SK-N-SH (cell line): ENCODE measurements around the gene BAZ1B. TPM values are rescaled to one million over a fixed set of nuclear protein-coding genes. Genes with fewer than 3 reads are reported as not detected.

ENCODE experiments used
- CTCF ChIA-PET: fragments of 300-600, 350-600 bp; formaldehyde crosslinking; extraction: SDS; loops from one replicate; lab custom pipeline; 2021; lab: Yijun Ruan, JAX
- POLR2A ChIA-PET: fragments of 350-600 bp; sonication (Branson Sonifier 250); formaldehyde crosslinking; extraction: SDS; loops from one replicate; lab custom pipeline; 2020; ENCODE audit warnings: antibody characterized with exemption, inconsistent platforms; lab: Yijun Ruan, JAX
- DNase-seq: peaks from one replicate; pipeline ENCODE4 v3.0.0; 2012
- H2AFZ ChIP-seq: fragments of 200-600 bp; sonication (generic); 2 replicates; pipeline ENCODE4 v1.8.1; 2016; ENCODE audit warnings: antibody characterized with exemption, mild to moderate bottlenecking, low read depth
- H3F3A ChIP-seq: fragments of 200-600 bp; sonication (generic); replicated peaks from 2 replicates; pipeline ENCODE3; 2016; ENCODE audit warnings: antibody characterized with exemption, mild to moderate bottlenecking; ENCODE audit not compliant: insufficient read depth
- H3K27ac ChIP-seq, 2 experiments: fragments of 200-500 bp in 1 of 2; fragments of 200-600 bp in 1 of 2; sonication (Bioruptor generic) in 1 of 2; sonication (generic), shearing (Covaris generic) in 1 of 2; 2 replicates each; pipeline versions ENCODE4 v1.5.1 to v1.6.1; 2014 to 2016; ENCODE audit warnings: low read depth in 2 of 2, inconsistent platforms in 1 of 2, low read length in 1 of 2, mild to moderate bottlenecking in 1 of 2, mixed read lengths in 1 of 2
- H3K27me3 ChIP-seq: fragments of 200-600 bp; sonication (generic), shearing (Covaris generic); 2 replicates; pipeline ENCODE4 v1.6.1; 2016; ENCODE audit warnings: mixed run types; ENCODE audit not compliant: insufficient read depth
- H3K36me3 ChIP-seq, 2 experiments: fragments of 200-500 bp in 1 of 2; fragments of 200-600 bp in 1 of 2; sonication (Bioruptor generic) in 1 of 2; sonication (generic) in 1 of 2; replicated peaks in 1 of 2; 2 replicates each; pipeline versions ENCODE3 to v1.5.1; 2014 to 2016; ENCODE audit warnings: low read length in 1 of 2, mild to moderate bottlenecking in 1 of 2; ENCODE audit not compliant: insufficient read depth in 2 of 2, control insufficient read depth in 1 of 2
- H3K4me1 ChIP-seq, 2 experiments: fragments of 200-500 bp in 1 of 2; fragments of 200-600 bp in 1 of 2; sonication (Bioruptor generic) in 1 of 2; sonication (generic), shearing (Covaris generic) in 1 of 2; 2 replicates each; pipeline versions ENCODE4 v1.5.1 to v1.6.1; 2014 to 2016; ENCODE audit warnings: low read depth in 1 of 2, low read length in 1 of 2, mixed run types in 1 of 2; ENCODE audit not compliant: insufficient read depth in 2 of 2, control insufficient read depth in 1 of 2
- H3K4me2 ChIP-seq: fragments of 200-600 bp; sonication (generic), shearing (Covaris generic); 2 replicates; pipeline ENCODE4 v1.6.1; 2017; ENCODE audit warnings: mixed run types
- H3K4me3 ChIP-seq, 2 experiments: fragments of 200-500 bp in 1 of 2; fragments of 200-600 bp in 1 of 2; sonication (Bioruptor generic) in 1 of 2; sonication (generic), shearing (Covaris generic) in 1 of 2; 2 replicates each; pipeline versions ENCODE4 v1.5.1 to v1.8.1; 2014 to 2016; ENCODE audit warnings: low read depth in 2 of 2, inconsistent platforms in 1 of 2, low read length in 1 of 2, mild to moderate bottlenecking in 1 of 2, mixed read lengths in 1 of 2, moderate library complexity in 1 of 2
- H3K79me2 ChIP-seq: fragments of 200-600 bp; sonication (generic); 2 replicates; pipeline ENCODE4 v1.8.1; 2017; ENCODE audit warnings: mild to moderate bottlenecking; ENCODE audit not compliant: insufficient read depth
- H3K9ac ChIP-seq: fragments of 200-600 bp; sonication (generic); 2 replicates; pipeline ENCODE4 v1.6.1; 2017; ENCODE audit warnings: mixed run types
- H3K9me2 ChIP-seq: fragments of 200-600 bp; sonication (generic); 2 replicates; pipeline ENCODE4 v1.6.1; 2017; ENCODE audit warnings: mixed run types
- H3K9me3 ChIP-seq: fragments of 200-600 bp; sonication (generic); 2 replicates; pipeline ENCODE4 v1.6.1; 2017; ENCODE audit warnings: mixed run types, mild to moderate bottlenecking, moderate library complexity
- H4K20me1 ChIP-seq: fragments of 200-600 bp; sonication (generic); 2 replicates; pipeline ENCODE4 v1.6.1; 2017; ENCODE audit warnings: mild to moderate bottlenecking, mixed run types; ENCODE audit not compliant: insufficient read depth
- CHD2 ChIP-seq: fragments of 150-350 bp; IDR thresholded peaks from 2 replicates; pipeline ENCODE4 v1.6.1; 2018; ENCODE audit warnings: low read length; ENCODE audit not compliant: partially characterized antibody
- EZH2phosphoT487 ChIP-seq: fragments of 200-600 bp; sonication (generic); IDR thresholded peaks from 2 replicates; pipeline ENCODE4 v1.6.1; 2017; ENCODE audit warnings: low read depth, mixed run types, mild to moderate bottlenecking, antibody characterized with exemption, moderate library complexity, borderline replicate concordance
- FOSL2 ChIP-seq: IDR thresholded peaks from 2 replicates; pipeline ENCODE4 v1.4.0; 2012; ENCODE audit warnings: low read depth, mild to moderate bottlenecking, moderate library complexity, borderline replicate concordance
- FOXM1 ChIP-seq: IDR thresholded peaks from 2 replicates; pipeline ENCODE4 v1.4.0; 2012; ENCODE audit warnings: low read depth, mild to moderate bottlenecking
- GATA2 ChIP-seq: sonication (generic); formaldehyde crosslinking; IDR thresholded peaks from 2 replicates; pipeline ENCODE4 v1.5.0; 2020; ENCODE audit warnings: mild to moderate bottlenecking, missing genetic modification reagents
- MAX ChIP-seq: IDR thresholded peaks from 2 replicates; pipeline ENCODE4 v1.4.0; 2012; ENCODE audit warnings: low read depth
- MEF2A ChIP-seq: IDR thresholded peaks from 2 replicates; pipeline ENCODE4 v1.4.0; 2012; ENCODE audit warnings: low read depth, borderline replicate concordance
- MXI1 ChIP-seq: IDR thresholded peaks from 2 replicates; pipeline ENCODE4 v1.6.1; 2012; ENCODE audit warnings: mild to moderate bottlenecking, low read depth, low read length, improper control_type of control experiment
- NFIC ChIP-seq: IDR thresholded peaks from 2 replicates; pipeline ENCODE4 v1.4.0; 2012; ENCODE audit warnings: borderline replicate concordance
- NRF1 ChIP-seq: IDR thresholded peaks from 2 replicates; pipeline ENCODE4 v1.6.1; 2012; ENCODE audit warnings: low read depth, mild to moderate bottlenecking, low read length
- PBX3 ChIP-seq: IDR thresholded peaks from 2 replicates; pipeline ENCODE4; 2012
- POLR2AphosphoS5 ChIP-seq: IDR thresholded peaks from 2 replicates; pipeline ENCODE4 v1.6.1; 2012; ENCODE audit warnings: low read depth, low read length
- RAD21 ChIP-seq: IDR thresholded peaks from 2 replicates; pipeline ENCODE4 v1.6.1; 2012; ENCODE audit warnings: mild to moderate bottlenecking, low read length
- RCOR1 ChIP-seq: fragments of 150-350 bp; IDR thresholded peaks from 2 replicates; pipeline ENCODE4 v1.6.1; 2017; ENCODE audit warnings: antibody characterized with exemption, low read length
- RFX5 ChIP-seq: IDR thresholded peaks from 2 replicates; pipeline ENCODE4 v1.6.1; 2012; ENCODE audit warnings: mild to moderate bottlenecking, improper control_type of control experiment, low read length
- SMC3 ChIP-seq: IDR thresholded peaks from 2 replicates; pipeline ENCODE4 v1.6.1; 2012; ENCODE audit warnings: low read depth, low read length, improper control_type of control experiment
- TAF1 ChIP-seq: IDR thresholded peaks from 2 replicates; pipeline ENCODE4 v1.6.1; 2012; ENCODE audit warnings: low read depth, mild to moderate bottlenecking, low read length, moderate library complexity, borderline replicate concordance
- TCF12 ChIP-seq: IDR thresholded peaks from 2 replicates; pipeline ENCODE4 v1.4.0; 2012
- TEAD4 ChIP-seq: IDR thresholded peaks from 2 replicates; pipeline ENCODE4 v1.4.0; 2012; ENCODE audit warnings: mild to moderate bottlenecking, borderline replicate concordance; ENCODE audit not compliant: insufficient read depth
- WGBS: methylation state at CpG from one replicate; pipeline ENCODE4 v1.1.6; 2017; ENCODE audit warnings: low lambda C conversion rate; 5-methylcytosine and 5-hydroxymethylcytosine counted together
- polyA plus RNA-seq, 3 experiments: library from polyadenylated mRNA; depleted of rRNA; stranded (reverse); fragments of >200 nt; gene quantifications; 2 replicates each; pipeline ENCODE4 v1.2.3, GENCODE V29; 2012
- TF ChIP-seq, protein P1 (sequence below): IDR thresholded peaks from 2 replicates; pipeline ENCODE4 v1.4.0; 2012; ENCODE audit warnings: low read depth, borderline replicate concordance
- TF ChIP-seq, protein P2 (sequence below): IDR thresholded peaks from 2 replicates; pipeline ENCODE4 v1.6.1; 2012; ENCODE audit warnings: mild to moderate bottlenecking, low read depth, low read length, moderate library complexity

BAZ1B gene
- polyA plus RNA-seq, 1 of the 3 experiments (the other 2 are of a cell fraction) = 20.9 TPM

GRCh38 chr7:73426016-73426415, 96.1 kb downstream of the BAZ1B start (continued):
- TF ChIP-seq TCF12 = no peak
- no peak for TF ChIP-seq MEF2A
- TF ChIP-seq EZH2phosphoT487 = no peak
- TF ChIP-seq SMC3 = no peak
- no peak for TF ChIP-seq NFIC
- TF ChIP-seq NRF1 = no peak

GRCh38 chr7:73425356-73425983, 96.6 kb downstream of the BAZ1B start:
- no peak for DNase-seq
- no peak overlapping the region for H3K9ac ChIP-seq
- no peaks in the 10 kb centered on the region for H3K9me2 ChIP-seq
- no peaks in the 10 kb centered on the region for H4K20me1 ChIP-seq
- ChIA-PET CTCF (interaction anchor here (0.6 to 1.2 kb wide), 2 partner anchors 61 to 101 kb away, joined by 3 read pairs; no protein-coding TSS in a partner anchor), POLR2A (no interaction called here)
- no peak overlapping the region for H3K4me3 ChIP-seq
- H2AFZ ChIP-seq = no peak overlapping the region
- H3K27ac ChIP-seq = no peak overlapping the region
- peaks cover 0 to 11% of the 10 kb centered on the region in 2 experiments; a peak in 2 of 4 replicates for H3K4me1 ChIP-seq
- TF ChIP-seq POLR2AphosphoS5 = no peak
- TF ChIP-seq TAF1 = no peak
- no peak for TF ChIP-seq RCOR1
- no peak for TF ChIP-seq TEAD4
- TF ChIP-seq, protein P1, sequence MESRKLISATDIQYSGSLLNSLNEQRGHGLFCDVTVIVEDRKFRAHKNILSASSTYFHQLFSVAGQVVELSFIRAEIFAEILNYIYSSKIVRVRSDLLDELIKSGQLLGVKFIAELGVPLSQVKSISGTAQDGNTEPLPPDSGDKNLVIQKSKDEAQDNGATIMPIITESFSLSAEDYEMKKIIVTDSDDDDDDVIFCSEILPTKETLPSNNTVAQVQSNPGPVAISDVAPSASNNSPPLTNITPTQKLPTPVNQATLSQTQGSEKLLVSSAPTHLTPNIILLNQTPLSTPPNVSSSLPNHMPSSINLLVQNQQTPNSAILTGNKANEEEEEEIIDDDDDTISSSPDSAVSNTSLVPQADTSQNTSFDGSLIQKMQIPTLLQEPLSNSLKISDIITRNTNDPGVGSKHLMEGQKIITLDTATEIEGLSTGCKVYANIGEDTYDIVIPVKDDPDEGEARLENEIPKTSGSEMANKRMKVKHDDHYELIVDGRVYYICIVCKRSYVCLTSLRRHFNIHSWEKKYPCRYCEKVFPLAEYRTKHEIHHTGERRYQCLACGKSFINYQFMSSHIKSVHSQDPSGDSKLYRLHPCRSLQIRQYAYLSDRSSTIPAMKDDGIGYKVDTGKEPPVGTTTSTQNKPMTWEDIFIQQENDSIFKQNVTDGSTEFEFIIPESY = no peak
- no peak for TF ChIP-seq RFX5
- no peak for TF ChIP-seq TCF12
- H3K9me3 ChIP-seq = no peaks in the 10 kb centered on the region
- peaks cover under 1% of the 10 kb centered on the region for H3F3A ChIP-seq
- 84% methylated on average over 9 of the region's 9 CpGs for WGBS
- H3K4me2 ChIP-seq = no peak overlapping the region
- no peaks in the 10 kb centered on the region for H3K36me3 ChIP-seq
- no peaks in the 10 kb centered on the region for H3K27me3 ChIP-seq
- no peaks in the 10 kb centered on the region for H3K79me2 ChIP-seq

- CTCF ChIA-PET = interaction anchor here (1.1 to 1.2 kb wide), 2 partner anchors 100 to 101 kb away, joined by 3 read pairs; no protein-coding TSS in a partner anchor
- H3K36me3 ChIP-seq = no peaks in the 10 kb centered on the region
- H3K4me1 ChIP-seq = peaks cover 0 to 9% of the 10 kb centered on the region in 2 experiments; a peak in 2 of 4 replicates
- H3K9me2 ChIP-seq = no peaks in the 10 kb centered on the region
- H3K4me3 ChIP-seq = no peak overlapping the region
- DNase-seq = no peak
- POLR2A ChIA-PET = no interaction called here
- H2AFZ ChIP-seq = no peak overlapping the region
- peaks cover 3% of the 10 kb centered on the region for H3F3A ChIP-seq
- no peaks in the 10 kb centered on the region for H3K27me3 ChIP-seq
- no peaks in the 10 kb centered on the region for H4K20me1 ChIP-seq
- no peak overlapping the region for H3K27ac ChIP-seq
- no peaks in the 10 kb centered on the region for H3K79me2 ChIP-seq
- H3K4me2 ChIP-seq = no peak overlapping the region
- no peak overlapping the region for H3K9ac ChIP-seq
- WGBS = 89% methylated on average over 11 of the region's 11 CpGs
- H3K9me3 ChIP-seq = no peaks in the 10 kb centered on the region
- no peak for TF ChIP-seq MXI1
- no peak for TF ChIP-seq EZH2phosphoT487
- TF ChIP-seq, protein P2, sequence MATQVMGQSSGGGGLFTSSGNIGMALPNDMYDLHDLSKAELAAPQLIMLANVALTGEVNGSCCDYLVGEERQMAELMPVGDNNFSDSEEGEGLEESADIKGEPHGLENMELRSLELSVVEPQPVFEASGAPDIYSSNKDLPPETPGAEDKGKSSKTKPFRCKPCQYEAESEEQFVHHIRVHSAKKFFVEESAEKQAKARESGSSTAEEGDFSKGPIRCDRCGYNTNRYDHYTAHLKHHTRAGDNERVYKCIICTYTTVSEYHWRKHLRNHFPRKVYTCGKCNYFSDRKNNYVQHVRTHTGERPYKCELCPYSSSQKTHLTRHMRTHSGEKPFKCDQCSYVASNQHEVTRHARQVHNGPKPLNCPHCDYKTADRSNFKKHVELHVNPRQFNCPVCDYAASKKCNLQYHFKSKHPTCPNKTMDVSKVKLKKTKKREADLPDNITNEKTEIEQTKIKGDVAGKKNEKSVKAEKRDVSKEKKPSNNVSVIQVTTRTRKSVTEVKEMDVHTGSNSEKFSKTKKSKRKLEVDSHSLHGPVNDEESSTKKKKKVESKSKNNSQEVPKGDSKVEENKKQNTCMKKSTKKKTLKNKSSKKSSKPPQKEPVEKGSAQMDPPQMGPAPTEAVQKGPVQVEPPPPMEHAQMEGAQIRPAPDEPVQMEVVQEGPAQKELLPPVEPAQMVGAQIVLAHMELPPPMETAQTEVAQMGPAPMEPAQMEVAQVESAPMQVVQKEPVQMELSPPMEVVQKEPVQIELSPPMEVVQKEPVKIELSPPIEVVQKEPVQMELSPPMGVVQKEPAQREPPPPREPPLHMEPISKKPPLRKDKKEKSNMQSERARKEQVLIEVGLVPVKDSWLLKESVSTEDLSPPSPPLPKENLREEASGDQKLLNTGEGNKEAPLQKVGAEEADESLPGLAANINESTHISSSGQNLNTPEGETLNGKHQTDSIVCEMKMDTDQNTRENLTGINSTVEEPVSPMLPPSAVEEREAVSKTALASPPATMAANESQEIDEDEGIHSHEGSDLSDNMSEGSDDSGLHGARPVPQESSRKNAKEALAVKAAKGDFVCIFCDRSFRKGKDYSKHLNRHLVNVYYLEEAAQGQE = no peak
- no peak for TF ChIP-seq FOSL2
- TF ChIP-seq CHD2 = no peak
- TF ChIP-seq PBX3 = no peak
- TF ChIP-seq TAF1 = no peak
- TF ChIP-seq GATA2 = no peak
- TF ChIP-seq RAD21 = no peak
- TF ChIP-seq NRF1 = no peak
- TF ChIP-seq MAX = no peak
- TF ChIP-seq FOXM1 = no peak
These were observed 97.6 kb downstream of the BAZ1B start for GRCh38 chr7:73424489-73424885.
